OCI-LY1 (cell line): ENCODE data around the gene TPST2.

Experiments
- CTCF ChIP-seq: fragments of 200-600 bp; sonication (generic), shearing (Covaris generic); IDR thresholded peaks from 2 replicates; pipeline ENCODE4 v1.5.1; 2017; ENCODE audit warnings: mild to moderate bottlenecking, antibody characterized with exemption, low read length, moderate library complexity, mixed read lengths
- EZH2 ChIP-seq: fragments of 200-600 bp; sonication (generic), shearing (Covaris generic); IDR thresholded peaks from 2 replicates; pipeline ENCODE4 v1.8.0; 2017; ENCODE audit warnings: borderline replicate concordance, mixed run types, mild to moderate bottlenecking, antibody characterized with exemption, low read length, moderate library complexity, mixed read lengths

- TF ChIP-seq CTCF (no peak), EZH2 (no peak)
Observed at GRCh38 chr22:26549902-26550497, 39.9 kb downstream of the TPST2 start.
